NAMALWA (cell line): ENCODE results near the gene FAM227A.
A peak's percentile ranks its signal among the peaks of the same experiment; 100 is the strongest.
"Not testable (repeated sequence)": the region's sequence is repeated elsewhere in the genome, so short reads cannot be mapped to it uniquely, and the experiment has no call there.

ENCODE experiments used
- DNase-seq: peaks from one replicate; pipeline ENCODE4 v3.0.0-alpha.2; 2015; ENCODE audit warnings: low spot score

The FAM227A gene

DNA sequence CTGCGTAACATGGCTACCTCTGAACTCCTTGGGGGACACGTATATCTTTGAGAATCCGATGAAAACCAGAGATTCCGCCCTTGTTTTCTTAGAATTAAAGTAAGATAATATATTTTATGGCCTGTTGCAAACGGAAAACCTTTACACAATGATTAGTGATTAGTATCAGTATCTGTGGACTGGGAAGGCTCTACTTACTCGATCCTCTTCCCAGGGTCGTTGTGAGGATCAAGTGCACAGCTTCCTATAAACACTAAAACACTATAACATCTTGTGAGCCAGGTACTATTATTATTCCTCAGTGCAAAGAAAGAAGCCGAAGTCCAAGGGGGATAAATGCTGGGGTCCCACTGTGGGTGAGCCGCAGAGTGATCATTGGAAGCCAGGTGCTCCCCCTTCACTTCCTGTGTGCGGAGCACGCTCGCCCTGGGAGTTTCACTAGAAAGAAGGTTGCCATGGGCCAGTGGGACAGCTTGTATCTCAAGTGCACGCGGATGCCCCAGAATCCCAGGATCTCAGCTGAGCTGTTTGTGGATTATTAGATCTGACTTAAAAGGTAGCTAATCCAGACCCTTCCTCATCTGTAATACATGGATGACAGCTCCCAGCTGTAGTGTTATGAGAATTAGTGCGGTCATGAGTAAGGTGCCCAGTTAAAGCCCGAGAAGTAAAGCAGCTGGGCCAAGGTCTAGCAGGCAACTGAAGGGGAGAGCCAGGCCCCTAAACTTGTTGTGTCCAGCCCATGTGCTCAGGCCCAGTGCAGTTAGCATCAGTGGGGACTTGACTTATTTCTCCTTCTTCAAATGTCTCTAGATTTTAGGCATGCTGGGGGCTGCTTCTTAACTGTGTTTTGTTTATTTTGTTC is 1.1 kb upstream of the FAM227A start:
- peak; percentile 71 for DNase-seq

DNA sequence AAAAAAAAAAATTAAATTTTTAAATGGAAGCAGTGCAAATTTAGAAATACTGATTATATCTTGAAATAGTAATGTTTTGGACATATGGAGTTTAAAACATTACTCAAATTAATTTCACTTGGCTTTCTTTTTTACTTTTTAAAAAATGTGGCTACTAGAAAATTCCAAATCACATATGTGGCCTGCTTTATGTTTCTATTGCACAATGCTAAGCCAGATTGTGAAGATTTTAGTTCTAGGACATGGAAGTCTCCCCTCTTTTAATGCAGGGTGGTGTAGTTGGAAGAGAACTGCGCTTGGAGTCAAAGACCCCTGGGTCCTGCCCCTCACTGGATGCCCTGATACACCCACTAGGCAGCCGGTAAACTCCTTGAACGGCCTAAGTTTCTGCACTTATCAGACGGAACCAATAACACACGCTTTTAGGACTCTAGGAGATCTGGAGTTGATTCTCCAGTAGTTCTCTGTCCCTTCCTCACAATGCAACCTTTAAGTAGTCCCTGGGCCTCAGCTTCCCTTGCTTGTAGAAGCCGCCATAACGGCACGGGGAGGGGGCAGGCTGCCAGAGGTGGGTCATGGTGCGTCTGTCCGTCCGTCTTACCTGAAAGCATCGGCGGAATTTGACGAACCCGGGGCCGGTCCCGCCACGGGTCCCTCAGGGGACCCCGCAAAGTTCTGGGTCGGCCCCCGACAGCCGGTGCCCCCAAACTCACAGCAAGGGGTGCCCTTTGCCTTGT is 505 bp downstream of the FAM227A start:
- DNase-seq: peak; percentile 44

DNA sequence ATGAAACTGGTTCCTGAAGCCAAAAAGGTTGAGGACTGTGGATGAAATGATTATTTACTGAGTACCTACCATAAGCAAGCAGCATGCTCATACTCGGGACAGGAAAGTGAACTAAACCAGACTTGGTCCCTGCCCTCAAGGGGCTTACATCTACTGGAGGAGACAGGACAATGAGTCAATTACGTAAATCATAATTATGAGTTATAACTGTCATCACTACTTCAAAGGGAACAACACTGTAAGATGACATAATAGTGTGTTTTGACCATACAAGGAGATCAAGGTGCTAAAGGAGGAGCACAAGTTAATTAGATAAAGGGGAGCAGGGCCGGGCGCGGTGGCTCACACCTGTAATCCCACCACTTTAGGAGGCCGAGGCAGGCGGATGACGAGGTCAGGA is 2.5 kb downstream of the FAM227A start:
- no peak for DNase-seq

DNA sequence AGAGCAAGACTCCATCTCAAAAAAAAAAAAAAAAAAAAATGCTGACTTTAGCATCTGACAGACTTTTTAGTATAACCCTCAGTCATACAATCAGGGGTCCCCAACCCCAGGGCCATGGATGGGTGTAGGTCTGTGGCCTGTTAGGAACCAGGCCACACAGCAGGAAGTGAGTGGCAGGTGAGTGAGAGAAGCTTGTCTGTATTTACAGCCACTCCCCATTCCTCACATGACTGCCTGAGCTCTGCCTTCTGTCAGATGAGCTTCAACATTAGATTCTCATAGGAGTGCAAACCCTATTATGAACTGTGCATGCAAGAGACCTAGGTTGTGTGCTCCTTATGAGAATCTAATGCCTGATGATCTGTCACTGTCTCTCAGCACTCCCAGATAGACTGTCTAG is 3.3 kb downstream of the FAM227A start:
- DNase-seq: peak; percentile 39

DNA sequence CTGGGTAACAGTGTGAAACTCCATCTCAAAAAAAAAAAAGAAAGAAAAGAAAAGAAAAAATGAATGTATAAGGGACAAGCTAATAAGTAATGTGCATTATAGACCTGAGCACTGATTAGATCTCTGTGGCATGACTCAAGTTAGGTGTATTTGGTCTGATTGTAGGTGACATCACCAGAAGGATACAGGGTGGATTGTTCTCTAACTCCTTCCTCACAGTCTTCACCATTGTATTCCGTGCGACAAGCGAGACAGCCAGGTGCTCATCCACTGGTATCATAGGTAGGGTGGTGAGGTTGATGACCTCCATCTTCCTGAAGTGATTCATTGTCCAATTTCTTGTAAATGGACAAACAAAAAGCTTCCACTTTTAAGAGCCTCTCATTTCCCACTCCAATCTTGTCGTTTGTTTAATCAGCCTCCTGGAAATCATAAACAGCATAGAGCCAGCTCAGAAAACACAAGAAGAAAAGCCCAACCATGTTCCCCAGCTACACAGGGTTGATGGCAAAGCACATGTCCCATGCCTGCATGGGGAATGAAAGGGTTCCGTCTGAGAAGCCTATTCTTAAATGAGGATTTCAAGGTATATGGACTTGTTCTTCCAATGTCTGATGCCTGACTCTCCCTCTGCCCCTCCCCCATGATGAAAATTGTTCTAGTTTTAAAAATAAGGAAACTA is 6.2 kb downstream of the FAM227A start:
- no peak for DNase-seq

DNA sequence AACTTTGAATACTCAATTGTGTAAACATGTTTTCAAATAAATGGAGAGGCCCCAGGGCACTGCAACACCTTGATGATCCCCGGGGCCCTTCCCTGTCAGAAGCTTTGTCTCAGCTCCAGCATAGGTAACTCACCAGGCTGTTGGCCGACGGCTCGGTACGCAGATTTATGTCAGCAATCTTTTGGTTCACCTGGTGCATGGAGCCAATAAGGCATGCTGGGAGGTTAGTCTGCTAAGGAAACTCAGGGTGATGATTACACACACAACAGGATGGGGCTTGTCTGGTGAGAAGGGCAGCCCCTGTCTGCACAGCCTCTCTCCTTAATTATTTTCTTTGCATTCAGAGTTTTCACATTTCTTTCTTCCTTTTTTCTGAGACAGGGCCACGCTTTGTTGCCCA is 10.8 kb downstream of the FAM227A start:
- DNase-seq: no peak

DNA sequence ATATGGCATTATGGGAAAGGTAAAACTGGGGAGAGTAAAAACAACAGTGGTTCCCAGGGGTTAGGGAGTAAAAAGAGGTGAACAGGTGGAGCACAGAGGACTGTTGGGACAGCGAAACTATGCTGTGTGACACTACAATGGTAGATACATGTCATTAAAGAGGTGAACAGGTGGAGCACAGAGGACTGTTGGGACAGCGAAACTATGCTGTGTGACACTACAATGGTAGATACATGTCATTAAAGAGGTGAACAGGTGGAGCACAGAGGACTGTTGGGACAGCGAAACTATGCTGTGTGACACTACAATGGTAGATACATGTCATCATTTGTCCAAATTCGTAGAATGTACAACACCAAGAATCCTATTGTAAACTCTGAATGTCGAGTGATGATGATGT is 11.9 kb downstream of the FAM227A start:
- not testable (repeated sequence) for DNase-seq

DNA sequence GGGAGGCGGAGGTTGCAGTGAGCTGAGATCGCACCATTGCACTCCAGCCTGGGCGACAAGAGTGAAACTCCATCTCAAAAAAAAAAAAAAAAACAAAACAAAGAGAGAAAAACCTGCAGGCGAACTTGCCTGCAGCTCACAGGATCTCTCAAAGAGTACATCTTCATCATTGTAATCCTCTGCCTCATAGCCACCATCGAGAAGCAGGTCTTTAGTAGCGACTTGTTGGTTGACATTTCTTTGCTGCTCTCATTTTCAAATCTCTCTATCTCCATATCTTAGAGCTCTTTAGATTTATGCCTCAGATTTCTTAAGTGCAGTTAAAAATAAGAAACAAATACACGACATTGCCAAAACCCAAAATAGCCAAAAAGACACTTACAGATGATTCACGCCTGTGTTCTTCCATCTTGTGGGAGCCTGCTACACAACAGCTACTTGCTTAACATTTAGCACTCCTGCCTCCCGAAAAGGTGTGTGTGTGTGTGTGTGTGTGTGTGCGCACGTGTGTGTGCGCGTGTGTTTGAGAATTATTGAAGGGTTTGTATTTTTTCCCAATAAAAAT is 14.6 kb downstream of the FAM227A start:
- no peak for DNase-seq

DNA sequence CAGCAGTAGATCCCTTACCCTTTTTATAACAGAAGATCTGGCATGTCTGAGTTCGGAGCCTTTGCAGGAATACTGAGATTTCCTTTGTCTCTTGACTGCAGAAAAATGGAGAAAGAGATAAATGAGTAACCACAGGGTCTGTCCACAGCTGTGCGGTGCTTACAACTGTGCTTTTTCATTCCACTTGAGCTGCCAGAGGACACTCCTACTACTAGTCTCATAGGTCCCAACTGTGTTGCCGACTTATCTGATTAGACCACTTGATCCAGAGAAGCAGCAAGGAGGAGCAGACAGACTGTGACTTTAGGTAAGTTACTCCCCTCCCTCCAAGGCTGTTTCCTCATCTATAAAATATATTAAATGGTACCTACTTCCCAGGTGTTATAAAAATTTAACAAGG is 17.5 kb downstream of the FAM227A start:
- DNase-seq: no peak

DNA sequence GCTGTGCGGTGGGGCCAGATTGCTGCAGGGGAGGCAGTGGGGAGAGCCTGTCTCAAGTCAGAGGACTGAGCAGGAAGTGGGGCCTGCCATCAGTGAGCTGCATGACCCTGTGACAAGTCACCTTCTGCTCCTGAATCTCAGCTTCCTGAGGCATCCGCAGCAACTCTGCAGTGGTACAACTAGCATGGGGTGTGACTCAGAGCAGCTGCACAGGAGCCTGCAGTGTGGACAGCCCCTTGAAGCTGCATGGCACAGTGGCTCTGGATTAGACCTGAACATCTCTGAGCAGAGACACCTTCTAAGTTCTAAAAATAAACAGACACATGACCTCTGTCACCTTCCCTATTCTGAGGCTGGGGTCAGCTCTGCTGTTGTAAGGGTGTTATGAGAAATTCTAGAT is 18.0 kb downstream of the FAM227A start:
- DNase-seq: no peak

DNA sequence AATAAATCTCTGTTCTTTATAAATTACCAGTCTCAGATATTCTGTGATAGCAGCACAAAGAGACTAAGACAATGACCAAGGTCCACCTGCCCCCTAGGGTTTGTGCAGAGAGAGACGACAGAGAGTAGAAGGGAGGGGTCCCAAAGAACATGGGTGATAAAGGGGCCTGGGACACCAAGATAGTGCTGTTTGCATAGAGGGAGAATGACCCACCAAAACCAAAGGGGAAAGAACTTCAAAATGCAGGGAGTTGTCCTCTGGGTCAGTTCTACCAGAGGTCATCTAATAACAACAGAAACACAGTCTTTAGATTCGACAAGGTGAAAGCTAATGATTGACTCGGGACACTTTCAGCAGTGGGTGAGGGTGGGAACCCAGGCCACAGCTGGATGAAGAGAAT is 23.7 kb downstream of the FAM227A start:
- DNase-seq: no peak

DNA sequence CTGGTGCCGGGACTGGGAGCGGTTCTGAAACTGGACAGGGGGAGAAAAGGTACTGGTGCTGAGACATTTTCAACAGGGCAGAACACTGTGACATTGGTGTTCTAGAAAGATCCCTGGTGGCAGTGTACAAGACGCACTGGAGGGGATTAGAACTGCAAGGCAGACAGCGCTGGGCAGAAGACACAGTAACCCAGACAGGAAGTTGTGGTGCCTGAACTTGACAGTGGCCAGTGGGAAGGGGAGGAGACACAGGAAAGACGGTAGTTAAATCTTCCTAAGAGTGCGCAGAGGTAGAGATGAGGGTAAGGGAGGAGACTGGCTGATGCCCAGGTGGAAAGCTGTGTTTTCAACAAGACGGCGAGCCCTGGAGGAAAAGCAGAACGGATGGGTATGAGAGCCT is 24.5 kb downstream of the FAM227A start:
- DNase-seq: no peak

DNA sequence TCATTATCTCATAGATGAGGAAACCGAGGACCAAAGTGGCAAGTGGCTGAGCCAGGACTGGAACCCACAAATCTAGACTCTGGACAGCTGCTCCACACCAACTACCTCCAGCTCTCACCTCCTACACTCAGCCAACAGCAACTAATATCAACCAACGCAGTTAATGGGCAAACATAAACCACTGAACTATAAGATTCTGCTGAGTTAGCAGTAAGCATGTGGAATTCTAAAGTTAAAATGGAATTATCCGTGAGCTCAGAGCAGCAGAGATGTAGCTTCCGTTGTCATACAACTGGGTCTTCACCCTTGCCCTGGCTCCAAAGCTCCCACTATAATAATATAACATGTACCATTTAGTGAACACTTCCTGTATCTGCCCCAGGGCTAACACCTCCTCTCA is 27.1 kb downstream of the FAM227A start:
- no peak for DNase-seq

DNA sequence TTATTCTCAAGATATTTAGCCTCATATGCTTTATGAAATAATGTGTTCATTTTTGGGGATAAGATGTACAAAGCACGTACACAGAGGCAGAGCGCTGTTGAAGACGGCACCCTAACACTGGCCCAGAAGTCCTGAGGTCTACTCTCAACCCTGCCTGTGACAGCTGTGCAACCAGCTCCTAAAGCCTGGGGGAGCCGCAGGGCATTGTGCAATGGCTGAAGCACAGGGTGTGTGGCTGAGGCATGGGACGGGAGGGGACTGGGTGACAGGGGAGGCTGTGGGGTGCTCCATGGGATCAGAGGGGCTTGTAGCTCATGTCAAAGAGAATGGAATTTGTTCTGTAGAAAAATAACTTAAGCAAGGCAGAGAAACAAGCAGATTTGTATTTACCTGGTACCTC is 27.7 kb downstream of the FAM227A start:
- no peak for DNase-seq

DNA sequence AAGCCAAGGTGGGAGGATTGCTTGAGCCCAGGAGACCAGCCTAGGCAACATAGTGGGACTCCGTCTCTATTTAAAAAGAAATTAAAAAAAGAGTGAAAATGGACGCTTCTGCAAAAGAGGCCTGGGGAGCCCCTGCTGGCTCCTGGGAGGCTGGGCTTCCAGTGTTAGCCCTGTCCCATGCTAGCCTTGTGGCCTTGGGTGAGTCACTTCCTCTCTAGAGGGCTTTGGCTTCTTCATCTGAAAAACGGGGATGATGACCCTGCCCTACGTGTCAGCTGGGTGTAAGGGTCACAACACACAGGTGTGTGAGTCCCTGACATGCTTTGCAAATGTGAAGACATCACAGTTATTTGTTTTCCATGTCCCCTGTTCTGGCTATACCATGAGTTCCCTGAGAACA is 32.8 kb downstream of the FAM227A start:
- DNase-seq: no peak

DNA sequence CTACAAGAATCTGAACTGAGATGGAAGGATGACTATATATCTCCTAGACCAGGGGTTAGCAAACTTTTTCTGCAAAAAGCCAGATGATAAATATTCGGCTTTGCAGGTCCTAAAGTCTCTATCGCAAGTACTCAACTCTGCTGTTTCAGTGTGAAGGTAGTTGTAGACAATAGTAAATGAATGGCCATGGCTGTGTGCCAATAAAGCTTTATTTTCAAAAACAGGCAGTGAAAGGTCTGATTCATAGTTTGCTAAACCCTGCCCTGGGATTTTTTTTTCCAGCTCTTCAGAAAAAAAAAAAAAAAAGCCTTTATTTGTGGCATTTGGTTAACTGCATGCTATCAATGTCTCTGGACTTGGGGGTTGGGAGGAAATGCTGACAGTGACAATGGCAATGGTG is 37.5 kb downstream of the FAM227A start:
- DNase-seq: no peak

DNA sequence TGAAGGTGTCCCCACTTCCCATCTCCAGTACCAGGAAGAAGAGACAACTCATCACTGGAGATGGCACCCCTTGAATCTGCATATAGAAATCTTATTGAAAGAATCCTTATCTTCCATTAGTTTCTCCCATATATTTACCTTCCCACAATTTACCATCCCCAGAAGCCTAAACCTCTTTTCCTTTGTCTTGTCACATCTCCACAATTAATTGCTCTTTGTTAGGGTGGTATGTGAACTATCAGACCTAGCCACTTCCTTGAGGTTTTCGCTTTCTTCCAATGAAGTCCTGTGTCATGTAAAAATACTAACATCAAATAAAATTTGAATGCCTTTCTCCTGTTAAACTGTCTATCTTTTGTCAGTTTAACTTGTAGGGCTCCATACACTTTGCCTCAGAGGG is 37.9 kb downstream of the FAM227A start:
- no peak for DNase-seq

DNA sequence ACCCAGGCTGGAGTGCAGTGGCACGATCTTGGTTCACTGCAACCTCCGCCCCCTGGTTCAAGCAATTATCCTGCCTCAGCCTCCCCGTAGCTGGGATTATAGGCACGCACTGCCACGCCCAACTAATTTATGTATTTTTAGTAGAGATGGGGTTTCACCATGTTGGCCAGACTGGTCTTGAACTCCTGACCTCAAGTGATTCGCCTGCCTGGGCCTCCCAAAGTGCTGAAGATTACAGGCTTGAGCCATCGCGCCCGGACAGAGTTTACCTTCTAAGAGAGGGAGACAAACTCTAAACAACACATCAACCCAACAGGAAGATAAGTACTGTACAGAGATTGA is 41.2 kb downstream of the FAM227A start:
- not testable (repeated sequence) for DNase-seq

DNA sequence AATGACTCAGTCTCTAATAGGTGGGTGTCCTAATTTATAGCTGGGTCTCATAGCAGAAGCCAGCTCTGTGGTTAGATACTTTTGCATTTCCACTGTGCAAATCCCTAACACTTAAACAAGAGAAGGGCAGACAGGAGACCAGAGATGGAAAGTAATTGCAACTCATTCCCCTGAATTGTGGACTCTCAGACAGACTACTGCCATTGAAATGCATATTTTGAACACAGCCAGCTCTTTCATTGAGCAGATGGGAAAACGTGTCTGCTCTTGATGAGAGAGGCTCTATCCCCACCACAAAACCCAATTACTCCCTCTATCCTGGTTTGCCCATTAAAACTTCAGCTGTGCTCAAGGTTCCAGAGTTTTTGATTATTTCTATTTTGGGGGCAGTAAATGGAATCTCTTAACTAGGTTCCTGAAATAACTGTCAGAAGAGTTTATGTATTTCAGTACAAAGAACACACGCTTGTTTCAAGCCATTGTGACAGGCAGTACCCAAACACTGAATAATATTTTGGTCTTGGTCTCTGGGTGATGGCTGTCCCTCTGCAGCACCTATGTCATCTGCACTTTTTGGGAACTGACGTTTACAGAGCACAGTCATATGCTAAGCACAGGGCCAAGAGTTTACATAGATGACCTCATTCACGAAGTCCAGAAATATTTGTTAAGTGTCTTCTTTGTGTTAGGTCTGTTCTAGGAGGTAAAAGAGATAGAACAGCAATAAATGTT is 41.7 kb downstream of the FAM227A start:
- no peak for DNase-seq

DNA sequence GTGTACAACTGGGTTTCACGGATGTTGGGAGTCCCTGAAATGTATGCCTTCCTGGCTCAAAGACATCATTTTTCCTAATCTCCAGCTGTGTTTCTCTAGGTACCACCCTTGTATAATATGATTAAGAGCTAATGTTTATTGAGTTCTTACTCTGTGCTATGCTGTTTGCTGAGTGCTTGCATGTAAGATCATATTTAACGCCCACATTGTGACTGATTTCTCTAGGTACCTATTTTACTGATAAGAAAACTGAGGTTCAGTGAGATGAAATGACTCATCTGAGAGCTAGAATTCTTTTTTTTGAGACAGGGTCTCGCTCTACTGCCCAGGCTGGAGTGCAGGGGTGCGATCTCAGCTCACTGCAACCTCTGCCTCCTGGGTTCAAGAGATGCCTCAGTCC is 42.6 kb downstream of the FAM227A start:
- no peak for DNase-seq

DNA sequence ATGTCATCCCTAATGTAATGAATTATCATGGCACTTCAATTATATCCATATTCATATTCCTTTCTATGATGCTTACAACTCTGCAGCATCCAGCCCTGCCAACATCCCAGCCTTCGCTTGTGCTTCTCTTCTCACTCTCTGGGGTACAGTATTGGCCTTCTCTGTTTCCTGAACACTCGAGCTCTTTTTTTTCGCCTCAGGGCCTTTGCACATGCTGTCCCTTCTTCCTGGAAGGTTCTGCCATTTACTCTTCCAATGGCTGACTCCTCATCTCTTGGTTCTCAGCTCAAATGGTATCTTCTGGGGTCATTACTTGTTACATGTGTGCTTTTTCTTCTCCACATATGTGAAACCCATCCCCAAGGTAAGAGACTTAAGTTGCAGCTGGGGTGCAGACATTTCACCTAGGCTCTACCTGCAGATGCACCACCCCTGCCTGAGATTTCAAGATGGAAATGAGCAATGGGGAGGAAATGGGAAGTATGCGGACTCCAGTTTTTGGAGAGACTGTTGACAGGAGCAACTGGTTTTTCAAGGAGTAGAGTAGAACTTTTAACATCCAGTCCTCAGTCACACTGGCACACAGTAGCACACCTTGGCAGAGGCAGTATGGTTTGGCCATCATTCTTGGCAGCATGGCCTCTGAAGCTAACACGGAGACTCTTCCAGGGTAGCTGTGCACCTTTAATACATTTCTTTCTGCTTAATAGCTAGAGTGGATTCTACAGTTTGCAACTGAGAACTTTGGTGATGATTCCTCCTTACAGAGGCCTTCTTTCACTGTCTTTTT is 43.8 kb downstream of the FAM227A start:
- DNase-seq: no peak
